HG02943 (cell line): Measurements from ENCODE around the gene REG3G.
"Not testable (repeated sequence)": the region's sequence is repeated elsewhere in the genome, so short reads cannot be mapped to it uniquely, and the experiment has no call there.

ENCODE experiments used
- ATAC-seq: cut with Tn5 transposase; IDR thresholded peaks from one replicate; pipeline ENCODE4 v1.9.1; 2021; ENCODE audit warnings: mild to moderate bottlenecking, low read depth, moderate library complexity; ENCODE audit not compliant: unreplicated experiment

The REG3G gene

GRCh38 chr2:79013629-79014028, 11.9 kb upstream of the REG3G start:
- no peak for ATAC-seq

GRCh38 chr2:79016342-79016741, 9.2 kb upstream of the REG3G start:
- no peak for ATAC-seq

- ATAC-seq: no peak
Observed at GRCh38 chr2:79026061-79026460, 559 bp downstream of the REG3G start.

- no peak for ATAC-seq
Observed at GRCh38 chr2:79039944-79040343, 14.4 kb downstream of the REG3G start.

GRCh38 chr2:79041032-79041448, 15.5 kb downstream of the REG3G start:
- no peak for ATAC-seq

GRCh38 chr2:79053486-79053885, 28.0 kb downstream of the REG3G start:
- not testable (repeated sequence) for ATAC-seq

GRCh38 chr2:79054769-79055168, 29.3 kb downstream of the REG3G start:
- ATAC-seq: not testable (repeated sequence)

- ATAC-seq: no peak
Observed at GRCh38 chr2:79065201-79065600, 39.7 kb downstream of the REG3G start.

- no peak for ATAC-seq
Observed at GRCh38 chr2:79071078-79071477, 45.6 kb downstream of the REG3G start.
